ENCODE data around the gene AP3S2.

The AP3S2 gene

DNA sequence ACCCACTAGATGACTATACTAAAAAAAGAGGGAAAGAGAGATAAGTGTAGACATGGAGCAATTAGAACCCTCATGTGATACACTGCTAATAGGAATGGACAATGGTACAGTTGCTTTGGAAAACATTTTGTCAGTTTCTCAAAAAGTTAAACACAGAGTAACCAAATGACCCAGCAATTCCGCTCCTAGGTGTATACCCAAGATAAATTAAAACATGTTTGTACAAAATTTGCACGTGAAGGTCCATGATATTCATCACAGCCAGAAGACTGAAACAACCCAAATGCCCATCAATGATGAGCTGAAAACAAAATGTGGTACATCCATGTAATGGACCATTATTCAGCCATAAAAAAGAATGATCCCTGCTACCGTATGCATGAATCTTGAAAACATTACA lies 105.8 kb downstream of the AP3S2 start:
- Histone ChIP-seq H3K27me3 (replicated peaks; ENCODE audit: control insufficient read depth, insufficient read depth, low read length) (no peaks in the 10 kb centered on the region), H3K4me3 (replicated peaks; ENCODE audit: low read depth, low read length) (no peak overlapping the region), H3K36me3 (ENCODE audit: control insufficient read depth, insufficient read depth, low read length) (no peaks in the 10 kb centered on the region)
- TF ChIP-seq, protein P1, sequence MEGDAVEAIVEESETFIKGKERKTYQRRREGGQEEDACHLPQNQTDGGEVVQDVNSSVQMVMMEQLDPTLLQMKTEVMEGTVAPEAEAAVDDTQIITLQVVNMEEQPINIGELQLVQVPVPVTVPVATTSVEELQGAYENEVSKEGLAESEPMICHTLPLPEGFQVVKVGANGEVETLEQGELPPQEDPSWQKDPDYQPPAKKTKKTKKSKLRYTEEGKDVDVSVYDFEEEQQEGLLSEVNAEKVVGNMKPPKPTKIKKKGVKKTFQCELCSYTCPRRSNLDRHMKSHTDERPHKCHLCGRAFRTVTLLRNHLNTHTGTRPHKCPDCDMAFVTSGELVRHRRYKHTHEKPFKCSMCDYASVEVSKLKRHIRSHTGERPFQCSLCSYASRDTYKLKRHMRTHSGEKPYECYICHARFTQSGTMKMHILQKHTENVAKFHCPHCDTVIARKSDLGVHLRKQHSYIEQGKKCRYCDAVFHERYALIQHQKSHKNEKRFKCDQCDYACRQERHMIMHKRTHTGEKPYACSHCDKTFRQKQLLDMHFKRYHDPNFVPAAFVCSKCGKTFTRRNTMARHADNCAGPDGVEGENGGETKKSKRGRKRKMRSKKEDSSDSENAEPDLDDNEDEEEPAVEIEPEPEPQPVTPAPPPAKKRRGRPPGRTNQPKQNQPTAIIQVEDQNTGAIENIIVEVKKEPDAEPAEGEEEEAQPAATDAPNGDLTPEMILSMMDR (IDR thresholded peaks at IDR 0.05; ENCODE audit: insufficient read depth, low read length, poor library complexity, severe bottlenecking), result no peak
- no peak for DNase-seq (ENCODE audit: extremely low read depth, insufficient read length)

GRCh38 chr15:89785774-89786140 lies 108.0 kb downstream of the AP3S2 start:
- no peak overlapping the region for H3K4me3 ChIP-seq (replicated peaks; ENCODE audit: low read depth, low read length)
- H3K36me3 ChIP-seq (ENCODE audit: control insufficient read depth, insufficient read depth, low read length), result no peaks in the 10 kb centered on the region
- TF ChIP-seq, protein P1 (IDR thresholded peaks at IDR 0.05; ENCODE audit: insufficient read depth, low read length, poor library complexity, severe bottlenecking), result no peak
- DNase-seq (ENCODE audit: extremely low read depth, insufficient read length), result no peak
- H3K27me3 ChIP-seq (replicated peaks; ENCODE audit: control insufficient read depth, insufficient read depth, low read length), result no peaks in the 10 kb centered on the region

DNA sequence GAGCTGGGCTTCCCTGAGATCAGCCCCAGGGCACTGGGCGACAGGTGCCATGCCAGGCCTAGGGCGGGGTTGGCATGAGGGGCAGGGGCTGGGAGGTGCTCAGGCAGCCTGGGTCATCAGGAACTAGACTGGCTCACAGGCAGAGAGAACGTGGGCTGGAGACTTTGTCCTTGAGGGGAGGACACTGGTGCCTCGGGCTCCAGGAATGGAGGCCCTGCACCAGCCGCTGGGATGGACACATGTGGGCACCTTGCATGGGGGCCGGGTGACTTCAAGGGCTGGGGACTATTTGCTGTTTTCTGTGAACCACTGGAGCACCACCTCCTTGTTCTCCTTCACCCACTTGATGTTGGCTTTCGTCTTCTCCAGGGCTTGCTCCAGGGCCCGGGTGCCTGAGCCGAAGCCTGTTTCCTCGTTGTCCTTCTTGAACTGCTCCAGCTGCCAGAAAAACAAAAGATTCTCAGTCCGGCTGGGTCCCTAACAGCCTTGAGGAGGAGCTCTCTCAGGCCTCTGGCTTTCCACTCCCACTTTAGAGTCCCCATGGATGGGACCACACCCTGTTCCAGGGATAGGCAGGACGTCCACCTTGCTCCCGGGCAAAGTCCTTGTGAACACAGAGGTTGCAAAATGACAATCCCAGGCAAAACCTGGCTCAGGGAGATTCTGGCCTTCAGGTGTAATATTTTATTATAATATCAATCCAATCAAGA lies 108.6 kb downstream of the AP3S2 start:
- H3K36me3 ChIP-seq (ENCODE audit: control insufficient read depth, insufficient read depth, low read length), result no peaks in the 10 kb centered on the region
- no peak overlapping the region for H3K4me3 ChIP-seq (replicated peaks; ENCODE audit: low read depth, low read length)
- TF ChIP-seq, protein P1 (IDR thresholded peaks at IDR 0.05; ENCODE audit: insufficient read depth, low read length, poor library complexity, severe bottlenecking), result no peak
- no peak for DNase-seq (ENCODE audit: extremely low read depth, insufficient read length)
- H3K27me3 ChIP-seq (replicated peaks; ENCODE audit: control insufficient read depth, insufficient read depth, low read length), result no peaks in the 10 kb centered on the region

DNA sequence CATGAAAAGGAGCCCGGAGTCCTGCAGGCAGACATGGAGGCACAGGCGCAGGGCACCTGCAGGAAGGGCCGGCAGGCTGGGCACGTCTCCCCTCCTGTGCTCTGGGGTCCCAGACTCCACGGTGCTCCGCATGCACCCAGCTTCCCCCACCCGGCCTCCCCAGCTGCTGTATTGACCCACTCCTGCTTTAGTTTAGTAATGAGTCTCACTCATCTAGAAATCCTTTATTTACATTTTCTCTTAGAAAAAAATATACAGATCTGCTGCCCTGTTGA lies 109.2 kb downstream of the AP3S2 start:
- H3K27me3 ChIP-seq (replicated peaks; ENCODE audit: control insufficient read depth, insufficient read depth, low read length), result no peaks in the 10 kb centered on the region
- H3K4me3 ChIP-seq (replicated peaks; ENCODE audit: low read depth, low read length), result no peak overlapping the region
- no peak for DNase-seq (ENCODE audit: extremely low read depth, insufficient read length)
- H3K36me3 ChIP-seq (ENCODE audit: control insufficient read depth, insufficient read depth, low read length), result no peaks in the 10 kb centered on the region
- TF ChIP-seq, protein P1 (IDR thresholded peaks at IDR 0.05; ENCODE audit: insufficient read depth, low read length, poor library complexity, severe bottlenecking), result no peak

GRCh38 chr15:89783861-89784685 lies 109.7 kb downstream of the AP3S2 start:
- Histone ChIP-seq H3K4me3 (replicated peaks; ENCODE audit: low read depth, low read length) (no peak overlapping the region), H3K27me3 (replicated peaks; ENCODE audit: control insufficient read depth, insufficient read depth, low read length) (no peaks in the 10 kb centered on the region), H3K36me3 (ENCODE audit: control insufficient read depth, insufficient read depth, low read length) (no peaks in the 10 kb centered on the region)
- DNase-seq (ENCODE audit: extremely low read depth, insufficient read length), result no peak
- TF ChIP-seq, protein P1 (IDR thresholded peaks at IDR 0.05; ENCODE audit: insufficient read depth, low read length, poor library complexity, severe bottlenecking), result no peak

All from GM06990 (cell line).